KG1 (cell line): ENCODE data around the gene PRSS48.
"Not testable (repeated sequence)": the region's sequence is repeated elsewhere in the genome, so short reads cannot be mapped to it uniquely, and the experiment has no call there.

Experiments
- DNase-seq: peaks from one replicate; lab custom pipeline; 2025; lab: John Stamatoyannopoulos, UW

The PRSS48 gene, protein sequence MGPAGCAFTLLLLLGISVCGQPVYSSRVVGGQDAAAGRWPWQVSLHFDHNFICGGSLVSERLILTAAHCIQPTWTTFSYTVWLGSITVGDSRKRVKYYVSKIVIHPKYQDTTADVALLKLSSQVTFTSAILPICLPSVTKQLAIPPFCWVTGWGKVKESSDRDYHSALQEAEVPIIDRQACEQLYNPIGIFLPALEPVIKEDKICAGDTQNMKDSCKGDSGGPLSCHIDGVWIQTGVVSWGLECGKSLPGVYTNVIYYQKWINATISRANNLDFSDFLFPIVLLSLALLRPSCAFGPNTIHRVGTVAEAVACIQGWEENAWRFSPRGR

DNA sequence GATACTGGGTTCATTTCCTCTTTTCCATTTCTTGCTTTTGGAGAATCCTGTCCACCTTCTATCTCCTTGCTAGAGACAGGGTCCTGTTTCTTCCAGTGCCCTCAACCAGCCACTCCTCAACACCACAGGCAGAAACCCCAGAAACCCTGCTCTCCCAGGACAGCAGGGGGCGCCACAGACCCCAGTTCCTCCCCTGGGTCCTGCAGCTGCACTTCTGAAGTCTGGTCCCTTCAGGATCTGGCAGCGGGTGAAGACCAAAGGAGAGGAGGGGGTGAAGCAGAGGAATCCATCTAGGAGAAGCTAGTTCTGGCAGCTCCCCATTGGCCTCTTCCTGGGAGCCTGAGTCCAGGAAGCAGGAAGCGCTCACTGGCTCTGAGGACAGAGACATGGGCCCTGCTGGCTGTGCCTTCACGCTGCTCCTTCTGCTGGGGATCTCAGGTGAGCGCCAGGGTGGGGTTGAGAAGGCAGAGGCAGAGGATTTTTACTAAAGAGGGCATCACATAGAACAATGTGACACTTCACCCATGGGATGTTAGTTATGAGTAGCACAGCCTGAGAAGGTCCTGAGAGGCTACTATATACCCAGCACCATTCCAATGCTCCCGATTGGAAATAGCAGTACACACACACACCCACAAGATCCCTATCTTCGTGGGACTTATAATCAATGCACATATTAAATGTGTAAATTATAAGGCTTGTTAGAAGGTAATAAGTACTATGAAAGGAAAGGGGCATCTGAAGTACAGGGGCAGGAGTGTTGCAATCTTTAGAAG, at the start of gene PRSS48:
TSS of gene PRSS48 (plus strand) at position 375 of the 776 bp plus-strand sequence. CDS start at position 387, 12 bp downstream.
- no peak for DNase-seq

DNA sequence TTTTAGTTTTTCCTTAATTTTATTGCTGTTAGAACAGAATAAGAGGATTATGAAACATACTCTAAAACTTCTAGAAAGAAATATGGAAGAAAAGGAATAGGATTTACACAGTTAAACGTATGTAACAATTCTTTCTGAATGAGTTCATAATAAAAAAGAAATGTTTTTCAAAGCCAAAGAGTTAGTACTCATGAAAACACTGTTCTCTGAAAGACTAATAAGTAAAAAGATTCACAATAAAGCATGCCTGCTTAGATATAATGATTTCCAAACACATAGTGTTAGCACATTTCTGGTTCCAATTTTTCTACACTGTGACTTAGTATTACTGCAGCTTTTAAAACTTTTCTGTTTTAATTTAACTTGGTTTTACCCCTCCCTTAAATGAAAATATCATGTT, 49.8 kb upstream of the PRSS48 start:
- DNase-seq, result no peak

DNA sequence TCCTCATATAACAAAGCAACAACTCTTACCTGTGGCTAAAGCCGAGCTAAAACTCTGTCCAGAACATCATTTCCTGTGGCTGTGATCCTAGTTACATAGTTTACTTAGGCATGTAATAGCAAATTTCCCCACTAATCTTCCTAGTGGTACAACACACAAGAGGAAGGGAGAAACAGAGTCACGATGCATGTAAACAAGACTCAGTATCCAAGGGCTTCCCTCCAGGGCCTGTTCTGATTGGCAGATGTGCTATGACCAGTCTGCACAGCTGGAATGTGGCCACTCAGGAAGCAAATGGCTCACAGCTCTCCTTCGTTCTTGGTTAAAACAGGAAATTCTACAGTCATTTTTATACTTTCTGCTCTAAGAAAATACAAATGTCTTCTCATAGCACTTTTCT, 49.2 kb upstream of the PRSS48 start:
- no peak for DNase-seq

DNA sequence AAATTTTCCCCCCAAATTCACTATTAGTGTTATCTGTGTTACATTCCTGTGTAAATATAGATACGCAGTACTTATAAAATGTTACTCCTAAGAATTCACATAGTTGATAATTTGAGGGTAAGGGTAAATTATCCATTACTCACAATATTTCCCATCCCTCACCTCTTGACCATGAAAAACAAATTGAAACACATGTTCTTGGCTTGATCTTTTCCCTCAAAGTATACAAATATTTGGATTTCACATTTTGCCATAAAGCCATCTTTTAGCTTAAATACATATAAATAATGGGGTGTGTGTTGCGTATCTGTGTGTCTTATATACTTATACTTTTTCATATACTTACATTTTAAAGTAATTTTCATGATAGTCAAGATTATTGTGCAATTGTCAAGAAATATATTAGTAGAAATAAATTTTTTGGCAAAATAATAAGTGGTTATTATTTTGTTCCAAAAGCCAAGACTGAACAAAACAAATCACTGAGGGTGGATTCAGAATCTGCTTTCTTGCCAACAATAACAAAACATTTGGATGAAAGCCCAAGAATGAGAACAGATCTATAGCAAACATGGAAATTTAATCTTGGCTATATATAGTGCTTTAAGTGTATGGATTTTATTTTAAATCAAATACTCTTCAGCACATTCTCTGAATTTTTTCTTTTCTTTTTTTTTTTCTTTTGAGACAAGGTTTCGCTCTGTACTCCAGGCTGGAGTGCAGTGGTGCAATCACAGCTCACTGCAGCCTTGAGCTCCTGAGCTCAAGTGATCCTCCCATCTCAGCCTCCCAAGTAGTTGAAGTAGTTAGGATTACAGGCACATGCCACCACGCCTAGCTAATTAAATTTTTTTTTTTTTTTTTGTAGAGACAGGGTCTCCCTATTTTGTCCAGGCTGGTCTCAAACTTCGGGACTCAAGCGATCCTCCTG, 48.5 kb upstream of the PRSS48 start:
- DNase-seq, result no peak

DNA sequence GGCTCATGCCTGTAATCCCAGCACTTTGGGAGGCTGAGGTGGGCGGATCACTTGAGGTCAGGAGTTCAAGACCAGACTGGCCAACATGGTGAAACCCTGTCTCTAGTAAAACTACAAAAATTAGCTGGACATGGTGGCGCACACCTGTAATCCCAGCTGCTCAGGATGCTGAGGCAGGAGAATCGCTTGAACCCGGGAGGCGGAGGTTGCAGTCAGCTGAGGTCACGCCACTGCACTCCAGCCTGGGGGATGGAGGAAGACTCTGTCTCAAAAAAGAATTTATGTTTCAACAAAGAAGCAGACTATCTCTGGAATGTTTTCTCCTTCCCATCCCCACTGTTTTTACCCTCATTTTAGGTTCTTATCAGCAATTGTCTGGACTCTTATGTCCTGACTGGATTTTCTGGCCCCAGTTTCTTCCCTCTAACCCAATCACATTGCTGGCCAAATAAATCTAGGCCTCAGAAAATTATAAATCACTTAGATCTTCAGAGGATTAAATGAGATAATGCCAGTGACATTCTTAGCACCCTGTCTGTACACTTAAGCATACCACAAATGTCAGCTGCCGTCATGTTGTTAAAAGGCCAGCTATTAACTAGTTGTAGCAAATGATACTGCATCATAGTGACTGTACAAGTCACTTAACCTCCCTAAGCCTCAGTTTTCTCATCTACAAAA, 44.9 kb upstream of the PRSS48 start:
- DNase-seq, result no peak

DNA sequence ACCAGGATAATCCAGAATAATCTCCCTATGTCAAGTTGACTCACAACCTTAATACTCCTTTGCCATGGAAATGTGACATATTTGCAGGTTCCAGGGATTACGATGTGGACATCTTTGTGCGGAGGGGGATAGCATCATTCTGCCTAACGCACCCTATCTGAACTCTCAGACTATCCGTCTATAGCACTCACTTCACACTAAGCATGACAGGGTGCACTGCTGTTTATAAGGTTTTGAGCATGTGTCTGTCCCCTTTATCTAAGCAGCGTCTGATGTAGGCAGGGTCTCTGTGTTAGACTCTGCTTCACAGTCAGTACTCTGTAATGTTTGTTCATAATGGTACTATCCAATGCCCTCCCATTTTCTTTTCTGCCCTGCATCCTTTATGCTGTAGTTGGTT, 43.4 kb upstream of the PRSS48 start:
- DNase-seq, result no peak

DNA sequence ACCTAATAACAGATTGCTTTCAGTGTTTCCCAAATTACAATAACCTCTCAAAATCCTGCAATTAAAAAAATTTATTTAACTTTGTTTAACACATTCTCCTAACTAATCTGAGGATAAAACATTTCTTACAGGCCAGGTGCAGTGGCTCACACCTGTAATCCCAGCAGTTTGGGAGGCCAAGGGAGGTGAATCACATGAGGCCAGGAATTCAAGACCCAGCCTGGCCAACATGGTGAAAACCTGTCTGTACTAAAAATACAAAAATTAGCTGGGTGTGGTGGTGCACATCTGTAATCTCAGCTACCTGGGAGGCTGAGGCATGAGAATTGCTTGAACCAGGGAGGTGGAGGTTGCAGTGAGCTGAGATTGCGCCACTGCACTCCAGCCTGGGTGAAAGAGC, 41.6 kb upstream of the PRSS48 start:
- not testable (repeated sequence) for DNase-seq

DNA sequence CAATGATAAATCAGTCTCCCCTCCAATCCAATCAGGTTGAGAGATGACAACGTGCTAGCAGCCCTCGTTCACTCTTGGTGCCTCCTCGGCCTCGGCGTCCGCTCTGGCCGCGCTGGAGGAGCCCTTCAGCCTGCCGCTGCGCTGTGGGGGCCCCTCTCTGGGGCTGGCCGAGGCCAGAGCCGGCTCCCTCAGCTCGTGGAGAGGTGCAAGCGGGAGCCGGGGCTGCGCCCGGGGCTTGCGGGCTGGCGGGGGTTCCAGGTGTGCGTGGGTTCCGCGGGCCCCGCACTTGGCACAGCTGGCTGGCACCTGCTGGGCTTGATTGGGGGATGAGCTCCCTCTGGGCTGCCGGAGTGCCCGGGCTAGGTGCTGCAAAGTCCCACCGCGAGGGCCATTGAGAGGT, 40.9 kb upstream of the PRSS48 start:
- no peak for DNase-seq

DNA sequence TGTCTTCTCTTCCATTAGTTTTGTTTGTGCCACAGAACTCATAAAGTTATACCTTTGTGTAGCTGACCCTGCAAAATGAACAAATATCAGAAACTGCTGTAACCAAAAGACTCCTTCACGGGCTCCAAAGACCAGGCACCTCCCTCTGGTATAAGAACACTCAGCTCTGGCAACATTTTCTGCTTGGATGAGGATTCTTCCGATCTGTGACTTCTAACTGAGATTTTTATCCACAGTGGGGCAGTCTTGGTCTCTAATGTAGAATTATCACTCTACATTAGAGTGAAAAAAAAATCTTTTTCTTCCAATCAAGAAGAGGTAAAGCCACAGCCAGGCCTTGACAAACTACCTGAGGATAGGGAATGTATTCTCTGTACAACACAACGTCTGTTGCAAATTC, 38.5 kb upstream of the PRSS48 start:
- no peak for DNase-seq

DNA sequence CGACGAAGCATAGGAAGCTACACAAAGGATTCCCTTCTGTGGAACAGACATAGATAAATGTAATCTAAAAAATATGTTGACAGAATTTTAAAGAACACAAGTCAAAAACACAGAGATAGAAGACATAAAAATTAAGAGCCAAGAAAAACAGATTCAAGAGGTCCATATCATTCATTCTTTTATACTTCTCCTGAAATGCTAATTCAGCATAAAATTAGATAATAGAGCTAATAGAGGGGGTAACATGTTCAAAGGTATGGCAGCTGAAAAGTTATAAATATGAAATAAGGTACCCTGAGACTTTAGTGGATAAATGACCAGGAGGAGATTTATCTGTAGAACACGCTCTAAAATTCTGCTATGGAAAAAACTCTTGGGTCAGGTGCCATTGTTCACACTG, 37.4 kb upstream of the PRSS48 start:
- DNase-seq, result no peak

DNA sequence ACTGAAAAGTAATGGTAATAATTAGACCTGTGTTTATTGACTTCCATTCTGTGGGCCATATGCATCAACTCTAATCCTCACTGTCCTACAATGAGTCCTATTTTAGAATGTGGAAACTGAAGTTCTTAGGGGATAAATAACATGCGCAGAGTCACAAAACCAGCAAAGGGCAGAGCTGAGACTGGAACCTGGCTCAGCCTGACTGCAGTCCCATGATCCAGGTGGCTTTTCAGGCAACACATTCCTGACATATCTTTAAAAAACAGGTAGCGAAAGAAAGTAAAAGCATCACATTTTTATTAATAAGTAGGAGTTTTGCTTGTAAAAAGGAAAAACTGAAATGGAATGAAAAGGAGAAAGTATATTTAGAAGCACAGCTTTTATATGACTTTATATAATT, 34.7 kb upstream of the PRSS48 start:
- no peak for DNase-seq

DNA sequence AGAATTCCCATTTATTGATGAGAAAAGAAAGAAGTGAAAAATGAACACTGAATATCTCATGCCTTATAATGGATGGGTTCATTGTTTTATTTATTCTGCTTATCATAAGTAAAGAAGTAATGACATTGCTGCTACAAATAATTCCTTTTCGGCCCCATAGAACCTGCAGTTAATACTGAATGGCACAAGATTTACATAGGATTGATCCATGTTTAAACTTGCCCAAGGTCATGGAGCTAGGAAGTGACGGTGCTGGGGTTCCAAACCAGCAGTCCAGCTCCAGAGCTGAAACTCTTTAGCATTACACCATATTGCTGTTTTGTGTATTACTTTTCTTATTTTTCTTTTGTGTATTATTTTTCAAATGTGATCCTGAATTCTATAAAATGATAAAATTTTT, 30.2 kb upstream of the PRSS48 start:
- no peak for DNase-seq

DNA sequence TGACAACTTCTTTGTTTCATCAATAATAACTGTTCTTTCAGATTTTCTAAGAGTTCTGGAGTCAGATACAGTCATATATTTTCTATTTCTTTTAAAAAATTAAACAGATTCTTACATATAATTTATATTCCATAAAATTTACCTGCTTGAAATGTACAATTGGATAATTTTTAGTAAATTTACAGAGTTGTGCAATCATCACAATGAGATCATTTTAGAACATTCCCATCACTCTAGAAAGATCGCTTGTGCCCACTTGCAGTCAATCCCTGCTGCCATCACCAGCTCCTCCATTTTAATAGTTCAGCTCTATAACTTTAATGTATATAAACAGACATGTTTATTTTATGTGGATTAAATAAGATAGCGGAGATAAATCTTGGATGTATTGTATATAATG, 29.6 kb upstream of the PRSS48 start:
- no peak for DNase-seq

DNA sequence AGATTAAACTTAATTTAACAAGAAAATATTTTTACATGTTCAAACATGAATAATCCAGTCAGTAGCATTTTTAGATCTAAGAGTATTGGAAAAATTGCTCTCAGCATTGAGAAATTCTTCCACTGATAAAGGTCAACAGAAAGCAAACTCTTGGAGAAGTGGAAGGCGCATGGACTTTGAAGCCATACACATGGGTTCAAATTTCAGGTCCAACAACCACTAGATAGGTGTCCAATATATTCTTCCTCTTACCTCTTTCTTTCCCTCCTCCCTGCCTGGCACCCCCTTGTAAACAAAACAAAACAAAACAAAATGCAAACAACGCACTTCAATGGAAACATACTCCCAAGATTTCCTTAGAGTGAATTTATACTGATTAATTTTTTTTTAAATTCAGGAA, 28.4 kb upstream of the PRSS48 start:
- DNase-seq, result no peak

DNA sequence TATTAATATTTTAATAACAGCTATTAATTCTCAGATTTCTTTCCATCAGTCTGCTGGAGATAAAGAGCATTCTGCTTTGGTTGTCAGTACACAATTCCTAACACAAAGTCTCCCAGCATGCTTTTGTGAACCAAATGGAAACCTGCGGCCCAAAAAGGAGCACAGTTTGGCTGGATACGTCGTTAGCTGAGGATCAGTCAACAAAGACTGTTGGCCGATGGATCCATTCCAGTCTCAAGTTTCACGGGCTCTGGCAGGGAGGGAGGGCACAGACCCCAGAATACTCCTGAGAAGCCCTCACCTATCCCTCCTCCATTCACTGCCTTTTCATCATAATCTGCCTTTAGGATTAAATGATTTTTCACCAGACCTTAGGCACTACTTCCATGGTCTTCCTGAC, 26.3 kb upstream of the PRSS48 start:
- no peak for DNase-seq

DNA sequence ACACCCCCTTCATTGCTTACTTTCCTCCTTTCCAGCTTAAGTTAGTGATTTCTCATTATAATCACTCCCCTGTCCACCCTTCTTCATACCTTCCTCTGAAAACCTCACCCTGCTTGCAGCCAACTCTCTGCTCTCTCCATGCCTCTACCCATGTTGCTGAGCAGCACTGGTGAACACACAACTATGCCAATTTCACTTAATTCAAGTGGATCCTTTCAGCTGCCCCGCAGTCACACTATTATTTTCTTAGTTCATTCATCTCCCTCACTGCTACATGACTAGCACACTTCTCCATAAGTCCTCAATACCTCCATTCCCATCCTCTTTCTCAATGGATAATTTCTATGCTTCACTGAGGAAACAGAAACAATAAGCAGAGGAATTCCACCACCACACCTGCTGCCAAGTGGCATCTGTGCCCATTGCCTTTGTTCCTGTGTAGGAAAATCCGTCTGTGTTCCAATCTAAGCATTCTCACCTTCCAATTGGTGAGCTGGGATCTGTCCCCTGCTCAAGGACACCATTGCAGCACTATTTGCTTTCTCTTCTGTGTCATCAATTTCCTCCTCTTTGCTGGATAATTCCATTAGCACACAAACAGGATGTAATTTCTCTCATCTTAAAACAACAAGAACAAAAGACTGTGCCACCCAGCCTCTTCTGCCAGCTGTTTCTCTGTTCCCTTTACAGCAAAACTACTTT, 25.2 kb upstream of the PRSS48 start:
- DNase-seq, result no peak

DNA sequence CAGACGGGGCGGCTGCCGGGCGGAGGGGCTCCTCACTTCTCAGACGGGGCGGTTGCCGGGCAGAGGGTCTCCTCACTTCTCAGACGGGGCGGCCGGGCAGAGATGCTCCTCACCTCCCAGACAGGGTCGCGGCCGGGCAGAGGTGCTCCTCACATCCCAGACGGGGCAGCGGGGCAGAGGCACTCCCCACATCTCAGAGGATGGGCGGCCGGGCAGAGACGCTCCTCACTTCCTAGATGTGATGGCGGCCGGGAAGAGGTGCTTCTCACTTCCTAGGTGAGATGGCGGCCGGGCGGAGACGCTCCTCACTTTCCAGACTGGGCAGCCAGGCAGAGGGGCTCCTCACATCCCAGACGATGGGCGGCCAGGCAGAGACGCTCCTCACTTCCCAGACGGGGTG, 21.7 kb upstream of the PRSS48 start:
- DNase-seq, result not testable (repeated sequence)

DNA sequence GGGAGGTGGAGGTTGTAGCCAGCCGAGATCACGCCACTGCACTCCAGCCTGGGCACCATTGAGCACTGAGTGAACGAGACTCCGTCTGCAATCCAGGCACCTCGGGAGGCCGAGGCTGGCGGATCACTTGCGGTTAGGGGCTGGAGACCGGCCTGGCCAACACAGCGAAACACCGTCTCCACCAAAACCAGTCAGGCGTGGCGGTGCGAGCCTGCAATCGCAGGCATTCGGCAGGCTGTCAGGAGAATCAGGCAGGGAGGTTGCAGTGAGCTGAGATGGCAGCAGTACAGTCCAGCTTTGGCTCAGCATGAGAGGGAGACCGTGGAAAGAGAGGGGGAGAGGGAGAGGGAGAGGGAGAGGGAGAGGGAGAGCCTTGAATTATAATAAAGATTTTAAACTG, 21.3 kb upstream of the PRSS48 start:
- DNase-seq, result not testable (repeated sequence)

DNA sequence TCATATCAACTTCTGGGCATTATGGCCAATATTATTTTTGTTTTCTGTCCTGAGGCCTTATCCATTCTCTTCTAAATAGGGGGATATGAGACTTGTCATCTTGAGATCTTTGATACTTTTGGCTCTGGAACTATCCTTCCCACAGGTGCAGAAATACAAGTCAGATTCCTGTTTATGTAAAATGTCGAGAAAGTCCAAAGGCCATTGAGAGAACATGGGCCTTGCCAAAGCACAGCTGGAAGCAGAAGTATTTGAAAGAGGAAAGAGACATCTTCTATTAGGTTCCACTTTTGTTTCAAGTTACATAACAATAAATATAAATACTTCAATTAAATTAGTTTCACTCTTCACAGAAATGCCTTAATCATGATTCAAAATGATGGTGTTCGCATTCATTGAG, 20.8 kb upstream of the PRSS48 start:
- no peak for DNase-seq

DNA sequence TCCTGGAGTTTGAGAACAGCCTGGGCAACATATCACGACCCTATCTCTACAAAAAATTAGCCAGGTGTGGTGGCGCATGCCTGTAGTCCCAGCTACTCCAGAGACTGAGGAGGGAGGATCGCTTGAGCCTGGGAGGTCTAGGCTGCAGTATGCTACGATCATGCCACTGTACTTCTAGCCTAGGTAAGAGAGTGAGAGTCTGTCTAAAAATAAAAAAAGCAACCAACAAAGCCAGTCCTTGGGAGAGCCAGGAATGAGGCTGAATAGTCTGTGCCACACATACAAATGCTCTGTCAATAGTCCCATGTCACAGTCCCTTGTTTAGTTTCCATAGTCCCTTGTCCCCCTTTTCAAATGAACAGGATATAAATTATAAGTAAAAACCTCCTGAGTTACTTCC, 19.3 kb upstream of the PRSS48 start:
- DNase-seq, result no peak

DNA sequence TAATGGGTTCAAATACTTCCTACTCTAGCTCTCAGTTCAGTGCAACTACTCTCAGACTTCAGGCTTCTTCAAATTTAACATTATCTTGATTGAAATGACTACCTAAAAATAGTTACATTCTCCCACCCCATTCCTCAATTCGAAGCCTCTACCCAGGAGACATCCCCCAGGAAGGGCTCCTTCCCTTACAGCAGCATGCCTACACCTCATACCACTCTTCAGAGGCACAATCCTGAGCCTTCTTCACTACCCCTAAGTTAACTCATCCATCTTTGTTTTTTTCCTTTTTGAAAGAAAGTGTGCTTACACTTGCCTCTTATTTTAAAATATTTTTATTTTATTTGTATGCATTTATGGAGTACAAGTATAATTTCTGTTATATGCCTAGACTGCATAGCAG, 17.2 kb upstream of the PRSS48 start:
- DNase-seq, result no peak
